Dendritic cell treated with granulocyte-macrophage colony-stimulating factor and Interleukin-4, amounts not matched to agents 40 ng/mL and 50 ng/mL, for 4 days (primary cell): Measurements from ENCODE around the gene CYP19A1.

ENCODE experiments used
- H3K27ac Mint-ChIP-seq: one replicate; pipeline ENCODE4 v1.8.0; 2022; ENCODE audit warnings: mild to moderate bottlenecking, mixed read lengths
- H3K27me3 Mint-ChIP-seq: one replicate; pipeline ENCODE4 v1.8.0; 2022; ENCODE audit warnings: mild to moderate bottlenecking, mixed read lengths
- H3K36me3 Mint-ChIP-seq: one replicate; pipeline ENCODE4 v1.8.0; 2022; ENCODE audit warnings: low read depth, mixed read lengths
- H3K4me1 Mint-ChIP-seq: one replicate; pipeline ENCODE4 v1.8.0; 2022; ENCODE audit warnings: low read depth, mixed read lengths
- H3K4me3 Mint-ChIP-seq: one replicate; pipeline ENCODE4 v1.8.0; 2022; ENCODE audit warnings: mild to moderate bottlenecking, moderate library complexity, mixed read lengths
- H3K9me3 Mint-ChIP-seq: one replicate; pipeline ENCODE4 v1.8.0; 2022; ENCODE audit warnings: mixed read lengths
- intact Hi-C: fragments of 100-400 bp; cut with micrococcal nuclease; formaldehyde crosslinking; loops from one replicate; pipeline ENCODE4 v1.15.0; 2022

CYP19A1 gene

DNA sequence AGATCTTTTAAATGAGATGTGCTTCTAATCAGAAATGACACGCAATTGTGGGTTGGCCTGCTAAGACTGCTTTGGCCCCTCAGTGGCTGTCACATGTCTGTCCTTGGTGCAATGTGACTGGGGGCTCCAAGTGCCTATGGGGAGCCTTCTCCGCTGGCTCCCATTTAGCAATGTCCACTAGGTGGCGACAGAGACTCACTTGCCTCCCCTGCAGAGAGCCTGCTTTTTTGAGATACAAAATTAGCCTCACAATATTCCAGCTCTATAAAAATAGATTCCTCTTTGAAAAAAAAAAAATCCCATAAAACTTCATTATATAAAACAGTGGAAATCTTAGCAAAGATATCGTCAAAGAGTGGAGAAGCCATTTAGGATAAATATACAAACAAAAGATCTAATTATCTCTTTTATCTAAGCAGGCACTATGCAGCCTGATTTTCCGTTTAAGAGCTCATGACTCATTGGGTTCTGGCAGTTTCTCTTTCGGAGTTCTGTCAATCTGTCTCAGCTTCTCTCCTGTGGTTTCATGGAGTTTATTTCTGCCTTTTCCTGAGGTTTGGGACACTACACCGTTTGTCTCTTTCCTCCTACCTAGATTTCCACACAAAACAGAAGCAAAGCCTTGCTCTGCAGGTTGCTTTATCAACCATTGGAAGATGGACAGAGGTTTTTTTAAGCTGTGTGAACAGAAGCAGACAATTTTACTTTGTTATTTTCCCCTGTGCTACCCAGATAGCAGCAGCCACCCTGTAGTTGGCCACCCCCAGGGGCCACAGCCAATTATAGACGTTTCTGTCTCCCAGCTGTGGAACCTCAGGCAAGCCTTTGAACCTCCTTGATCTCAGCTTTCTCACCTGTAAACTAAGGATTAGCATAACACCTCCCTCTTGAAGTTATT lies 175.3 kb downstream of the CYP19A1 start:
- Mint-ChIP-seq H3K36me3 (no peaks in the 10 kb centered on the region), H3K9me3 (no peaks in the 10 kb centered on the region), H3K4me3 (no peak overlapping the region), H3K4me1 (peaks cover 20% of the 10 kb centered on the region), H3K27ac (no peak overlapping the region), H3K27me3 (peaks cover 2% of the 10 kb centered on the region)
- intact Hi-C loops = loop anchor here (1.0 to 5.0 kb wide), 4 partner anchors 29 to 239 kb away; no protein-coding TSS in a partner anchor

DNA sequence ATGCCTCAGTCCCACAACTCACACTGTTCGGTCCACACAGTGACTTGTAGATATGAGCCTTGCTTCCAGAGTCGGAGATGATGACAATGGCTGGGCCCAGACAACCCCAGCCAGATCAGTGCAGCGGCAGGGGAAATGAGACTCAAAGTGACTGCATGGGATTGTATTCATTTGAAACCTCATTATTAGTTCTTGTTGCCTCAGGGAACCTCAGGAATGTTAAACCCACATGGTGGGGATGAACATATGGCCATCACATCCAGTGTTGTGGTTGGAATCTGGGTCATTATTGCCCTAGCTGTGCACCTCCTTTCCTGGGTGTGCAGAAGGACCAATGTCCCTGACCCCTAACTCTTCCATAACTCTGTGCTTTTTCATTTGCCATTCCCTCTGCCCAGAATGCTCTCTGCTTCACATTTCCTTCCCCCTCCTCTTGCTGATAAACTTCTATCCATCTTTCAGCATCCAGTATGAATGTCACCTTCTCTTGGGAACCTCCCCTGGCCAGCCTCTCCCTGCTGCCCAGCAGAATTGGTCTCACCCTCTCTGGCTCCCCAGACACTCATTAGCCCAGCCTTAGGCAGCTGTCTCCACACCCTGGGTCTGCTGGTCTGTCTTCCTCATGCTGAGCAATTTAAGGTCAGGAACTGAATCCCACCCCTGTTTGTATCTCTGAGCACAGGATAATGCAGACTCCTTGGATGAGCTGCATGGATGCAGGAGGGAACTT lies 176.7 kb downstream of the CYP19A1 start:
- Mint-ChIP-seq H3K27ac (no peak overlapping the region), H3K4me1 (peaks cover 20% of the 10 kb centered on the region), H3K4me3 (no peak overlapping the region), H3K9me3 (no peaks in the 10 kb centered on the region), H3K27me3 (peaks cover 10% of the 10 kb centered on the region), H3K36me3 (no peaks in the 10 kb centered on the region)
- intact Hi-C loops = loop anchor here (2.0 to 5.0 kb wide), 2 partner anchors 121 to 241 kb away; no protein-coding TSS in a partner anchor

DNA sequence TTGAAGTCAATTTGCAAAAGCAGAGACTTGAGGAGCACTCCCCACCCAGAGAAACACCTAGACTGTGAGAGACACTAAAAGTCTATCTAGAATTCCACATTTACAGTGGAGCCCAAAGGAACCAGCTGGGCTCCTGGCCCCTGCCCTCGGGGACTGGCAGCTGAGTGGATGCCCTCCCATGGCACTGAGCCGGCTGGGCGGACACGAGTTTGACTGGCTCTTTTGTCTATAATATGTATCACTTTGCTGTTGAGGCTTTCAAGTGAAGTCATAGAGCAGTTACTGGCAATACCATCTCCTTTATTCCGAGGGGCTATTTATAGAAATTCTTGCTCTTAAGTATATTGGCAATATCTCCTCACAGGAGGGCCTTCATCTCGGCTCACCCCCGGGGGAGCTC lies 177.9 kb downstream of the CYP19A1 start:
- intact Hi-C loops = loop anchor here (5.0 kb wide), 1 partner anchor 242 kb away; no protein-coding TSS in a partner anchor
- Mint-ChIP-seq H3K27me3 (peaks cover 22% of the 10 kb centered on the region), H3K27ac (no peak overlapping the region), H3K9me3 (no peaks in the 10 kb centered on the region), H3K4me1 (peaks cover 15% of the 10 kb centered on the region), H3K4me3 (no peak overlapping the region), H3K36me3 (no peaks in the 10 kb centered on the region)
